ENCODE data around the gene CTIF. TPM values are rescaled to one million over a fixed set of nuclear protein-coding genes. Genes with fewer than 3 reads are reported as not detected.

The CTIF gene
- total RNA-seq, 1 donor from 2014 or later: 35.1 TPM

GRCh38 chr18:48640566-48641270 is 101.9 kb downstream of the CTIF start:
- Histone ChIP-seq H3K4me3 (no peak overlapping the region), H3K36me3 (no peaks in the 10 kb centered on the region), H3K9me3 (no peaks in the 10 kb centered on the region), H3K4me1 (no peaks in the 10 kb centered on the region), H3K27me3 (no peaks in the 10 kb centered on the region), H3K27ac (no peak overlapping the region)
- TF ChIP-seq POLR2A (IDR thresholded peaks at IDR 0.05) (no peak), POLR2AphosphoS5 (IDR thresholded peaks at IDR 0.05; ENCODE audit: insufficient read depth in 1 of 2, low read depth in 1 of 2) (no peak), CTCF (IDR thresholded peaks at IDR 0.05) (no peak)
- no peak for DNase-seq (ENCODE audit: extremely low spot score in 2 of 2)
- intact Hi-C loops (cut with DNase I): loop anchor here (10.0 kb wide), 1 partner anchor 86 kb away; no protein-coding TSS in a partner anchor

- Histone ChIP-seq H3K4me1 (no peaks in the 10 kb centered on the region), H3K36me3 (no peaks in the 10 kb centered on the region), H3K9me3 (no peaks in the 10 kb centered on the region), H3K27ac (no peak overlapping the region), H3K4me3 (no peak overlapping the region), H3K27me3 (no peaks in the 10 kb centered on the region)
- intact Hi-C loops (cut with DNase I): loop anchor here (10.0 kb wide), 1 partner anchor 87 kb away; no protein-coding TSS in a partner anchor
- TF ChIP-seq POLR2A (IDR thresholded peaks at IDR 0.05) (no peak), POLR2AphosphoS5 (IDR thresholded peaks at IDR 0.05; ENCODE audit: insufficient read depth in 1 of 2, low read depth in 1 of 2) (no peak), CTCF (IDR thresholded peaks at IDR 0.05) (no peak)
- DNase-seq (ENCODE audit: extremely low spot score in 2 of 2): no peak
Measured at GRCh38 chr18:48641981-48642380, 103.2 kb downstream of the CTIF start.

- H3K27ac ChIP-seq: no peak overlapping the region
- no peaks in the 10 kb centered on the region for H3K4me1 ChIP-seq
- no peaks in the 10 kb centered on the region for H3K27me3 ChIP-seq
- TF ChIP-seq POLR2AphosphoS5 (IDR thresholded peaks at IDR 0.05; ENCODE audit: insufficient read depth in 1 of 2, low read depth in 1 of 2) (no peak), CTCF (IDR thresholded peaks at IDR 0.05) (no peak), POLR2A (IDR thresholded peaks at IDR 0.05) (no peak)
- DNase-seq (ENCODE audit: extremely low spot score in 2 of 2): no peak
- H3K9me3 ChIP-seq: no peaks in the 10 kb centered on the region
- H3K36me3 ChIP-seq: no peaks in the 10 kb centered on the region
- intact Hi-C loops (cut with DNase I): loop anchor here (10.0 kb wide), 1 partner anchor 88 kb away; no protein-coding TSS in a partner anchor
- H3K4me3 ChIP-seq: no peak overlapping the region
Measured at GRCh38 chr18:48642503-48642902, 103.7 kb downstream of the CTIF start.

- intact Hi-C loops (cut with DNase I): loop anchor here (10.0 kb wide), 1 partner anchor 88 kb away; no protein-coding TSS in a partner anchor
- TF ChIP-seq POLR2A (IDR thresholded peaks at IDR 0.05) (no peak), CTCF (IDR thresholded peaks at IDR 0.05) (no peak), POLR2AphosphoS5 (IDR thresholded peaks at IDR 0.05; ENCODE audit: insufficient read depth in 1 of 2, low read depth in 1 of 2) (no peak)
- Histone ChIP-seq H3K27me3 (no peaks in the 10 kb centered on the region), H3K27ac (no peak overlapping the region), H3K36me3 (no peaks in the 10 kb centered on the region), H3K9me3 (no peaks in the 10 kb centered on the region), H3K4me3 (no peak overlapping the region), H3K4me1 (no peaks in the 10 kb centered on the region)
- DNase-seq (ENCODE audit: extremely low spot score in 2 of 2): no peak
Measured at GRCh38 chr18:48643262-48643661, 104.4 kb downstream of the CTIF start.

- H3K4me1 ChIP-seq: no peaks in the 10 kb centered on the region
- no peak overlapping the region for H3K4me3 ChIP-seq
- DNase-seq (ENCODE audit: extremely low spot score in 2 of 2): no peak
- no peak for TF ChIP-seq POLR2A (IDR thresholded peaks at IDR 0.05)
- TF ChIP-seq CTCF (IDR thresholded peaks at IDR 0.05): no peak
- TF ChIP-seq POLR2AphosphoS5 (IDR thresholded peaks at IDR 0.05; ENCODE audit: insufficient read depth in 1 of 2, low read depth in 1 of 2): no peak
- no peaks in the 10 kb centered on the region for H3K36me3 ChIP-seq
- intact Hi-C loops (cut with DNase I): loop anchor here (10.0 kb wide), 1 partner anchor 89 kb away; no protein-coding TSS in a partner anchor
- H3K9me3 ChIP-seq: no peaks in the 10 kb centered on the region
- H3K27me3 ChIP-seq: no peaks in the 10 kb centered on the region
- no peak overlapping the region for H3K27ac ChIP-seq
Measured at GRCh38 chr18:48644029-48644428, 105.2 kb downstream of the CTIF start.
